GM18499 (cell line): ENCODE results near the gene ZNF500.
A peak's percentile ranks its signal among the peaks of the same experiment; 100 is the strongest.

Source experiments
- ATAC-seq: cut with Tn5 transposase; IDR thresholded peaks from one replicate; pipeline ENCODE4 v1.9.1; 2021; ENCODE audit warnings: moderate number of reproducible peaks; ENCODE audit not compliant: insufficient read depth, unreplicated experiment

The ZNF500 gene

GRCh38 chr16:4766875-4767628, at the start of gene ZNF500:
Gene ZNF500 (minus strand): TSS chr16:4767162. CDS start chr16:4765978, 1,184 bp downstream.
- ATAC-seq = peak; percentile 58

GRCh38 chr16:4814542-4815173, 47.7 kb upstream of the ZNF500 start:
- ATAC-seq = no peak

- ATAC-seq = no peak
Observed at GRCh38 chr16:4814046-4814445, 47.1 kb upstream of the ZNF500 start.

GRCh38 chr16:4813251-4814003, 46.5 kb upstream of the ZNF500 start:
- ATAC-seq = no peak

GRCh38 chr16:4811773-4812172, 44.8 kb upstream of the ZNF500 start:
- no peak for ATAC-seq

- no peak for ATAC-seq
Observed at GRCh38 chr16:4811242-4811641, 44.3 kb upstream of the ZNF500 start.

GRCh38 chr16:4806280-4806679, 39.3 kb upstream of the ZNF500 start:
- ATAC-seq = no peak

GRCh38 chr16:4805231-4805630, 38.3 kb upstream of the ZNF500 start:
- no peak for ATAC-seq

- ATAC-seq = no peak
Observed at GRCh38 chr16:4803898-4804762, 37.2 kb upstream of the ZNF500 start.

- ATAC-seq = no peak
Observed at GRCh38 chr16:4803401-4803844, 36.5 kb upstream of the ZNF500 start.

- ATAC-seq = peak; percentile 72
Observed at GRCh38 chr16:4802659-4803287, 35.8 kb upstream of the ZNF500 start.

GRCh38 chr16:4801962-4802658, 35.1 kb upstream of the ZNF500 start, which contains the start of gene ROGDI:
Gene ROGDI (minus strand): TSS chr16:4802633. CDS start chr16:4802571, 62 bp downstream.
- ATAC-seq = peak; percentile 42

GRCh38 chr16:4801051-4801961, 34.3 kb upstream of the ZNF500 start:
- no peak for ATAC-seq

- no peak for ATAC-seq
Observed at GRCh38 chr16:4800290-4801041, 33.5 kb upstream of the ZNF500 start.

- ATAC-seq = no peak
Observed at GRCh38 chr16:4799171-4799855, 32.4 kb upstream of the ZNF500 start.

- no peak for ATAC-seq
Observed at GRCh38 chr16:4798456-4798855, 31.5 kb upstream of the ZNF500 start.

GRCh38 chr16:4797805-4798252, 30.9 kb upstream of the ZNF500 start:
- ATAC-seq = no peak
